ENCODE measurements around the gene MIPEP.

MIPEP gene

GRCh38 chr13:23684647-23685046, 204.6 kb downstream of the MIPEP start:
- H3K4me3 ChIP-seq (ENCODE audit: low read depth, low read length), result no peak overlapping the region
- TF ChIP-seq CTCF (IDR thresholded peaks at IDR 0.05; ENCODE audit: low read depth, low read length) (no peak), MYC (IDR thresholded peaks at IDR 0.05; ENCODE audit: low read depth, low read length) (no peak), POLR2A (IDR thresholded peaks at IDR 0.05; ENCODE audit: extremely low read depth, insufficient read length) (no peak), MAX (IDR thresholded peaks at IDR 0.05; ENCODE audit: low read depth, low read length) (no peak)
- DNase-seq (ENCODE audit: low read depth), result no peak

GRCh38 chr13:23683084-23683483, 206.1 kb downstream of the MIPEP start:
- no peak for TF ChIP-seq MAX (IDR thresholded peaks at IDR 0.05; ENCODE audit: low read depth, low read length)
- TF ChIP-seq CTCF (IDR thresholded peaks at IDR 0.05; ENCODE audit: low read depth, low read length), result no peak
- no peak for TF ChIP-seq MYC (IDR thresholded peaks at IDR 0.05; ENCODE audit: low read depth, low read length)
- no peak for TF ChIP-seq POLR2A (IDR thresholded peaks at IDR 0.05; ENCODE audit: extremely low read depth, insufficient read length)
- H3K4me3 ChIP-seq (ENCODE audit: low read depth, low read length), result no peak overlapping the region
- DNase-seq (ENCODE audit: low read depth), result no peak

GRCh38 chr13:23680845-23681669, 208.1 kb downstream of the MIPEP start:
- no peak for DNase-seq (ENCODE audit: low read depth)
- no peak overlapping the region for H3K4me3 ChIP-seq (ENCODE audit: low read depth, low read length)
- TF ChIP-seq MYC (IDR thresholded peaks at IDR 0.05; ENCODE audit: low read depth, low read length), result no peak
